NCI-H2196 treated with DMSO at 0.1 percent for 48 hours (cell line): ENCODE measurements around the gene EXOC4.
"Not testable (repeated sequence)": the region's sequence is repeated elsewhere in the genome, so short reads cannot be mapped to it uniquely, and the experiment has no call there.

ENCODE experiments used
- DNase-seq: peaks from one replicate; lab custom pipeline; 2025; ENCODE audit not compliant: unreplicated experiment; lab: John Stamatoyannopoulos, UW

Gene EXOC4

DNA sequence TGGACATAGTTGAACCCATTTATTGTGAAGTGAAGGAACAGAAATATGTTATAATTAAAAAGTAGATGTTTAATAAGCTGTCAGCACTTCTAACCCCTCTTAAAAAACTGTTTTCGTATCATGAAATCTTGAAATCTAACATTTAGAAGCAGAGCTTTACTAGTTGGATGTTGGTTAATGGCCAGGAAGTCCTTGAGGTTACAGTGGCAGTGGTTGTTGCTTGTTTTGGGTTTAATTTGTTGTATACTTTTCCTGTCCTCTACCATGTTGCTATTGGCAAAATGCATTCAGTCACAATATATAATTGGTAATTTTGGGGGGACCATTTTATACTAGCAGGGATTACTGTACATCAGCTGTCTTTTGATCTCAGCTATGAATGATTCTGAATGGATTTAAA is 60.7 kb downstream of the EXOC4 start:
- no peak for DNase-seq

DNA sequence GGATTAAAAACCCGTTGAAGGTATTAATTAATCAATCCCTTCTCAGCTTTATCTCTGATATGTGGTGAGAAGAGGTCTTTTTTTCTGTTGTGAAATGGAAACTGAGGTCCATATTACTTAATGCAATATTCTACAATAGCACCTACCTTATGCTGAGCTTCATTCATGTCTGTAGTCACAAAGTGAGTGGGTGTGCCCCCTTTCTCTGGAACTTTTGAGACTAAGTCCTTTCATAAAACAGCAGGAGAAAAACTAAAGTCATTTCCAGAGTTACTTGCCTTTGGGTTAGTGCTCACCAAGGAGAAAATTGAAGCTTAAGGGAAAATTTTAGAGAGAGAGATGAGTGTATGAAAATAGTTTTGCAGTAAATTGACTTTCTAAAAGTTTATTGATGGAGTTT is 61.2 kb downstream of the EXOC4 start:
- DNase-seq = no peak

- no peak for DNase-seq
Measured at GRCh38 chr7:133315332-133316040, 62.6 kb downstream of the EXOC4 start.

DNA sequence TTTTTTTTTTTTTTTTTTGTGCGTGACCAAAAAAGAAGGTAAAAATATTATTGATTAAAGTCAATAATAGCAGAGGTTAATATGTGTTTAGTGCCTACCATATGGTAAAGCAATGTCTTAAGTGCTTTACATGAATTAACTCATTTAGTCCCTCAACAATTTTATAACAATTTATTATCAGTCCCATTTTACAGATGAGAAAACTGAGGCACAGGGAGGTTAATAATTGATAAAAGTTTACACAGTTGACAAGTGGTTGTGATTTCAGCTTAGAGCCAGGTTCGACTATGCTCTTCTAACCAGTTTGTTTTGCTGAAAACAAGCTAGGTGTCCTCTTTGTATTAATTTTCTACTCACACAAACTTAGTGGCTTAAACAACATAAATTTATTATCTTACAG is 67.0 kb downstream of the EXOC4 start:
- no peak for DNase-seq

GRCh38 chr7:133320891-133321290 is 68.0 kb downstream of the EXOC4 start:
- DNase-seq = no peak

- not testable (repeated sequence) for DNase-seq
Measured at GRCh38 chr7:133321366-133321765, 68.5 kb downstream of the EXOC4 start.

DNA sequence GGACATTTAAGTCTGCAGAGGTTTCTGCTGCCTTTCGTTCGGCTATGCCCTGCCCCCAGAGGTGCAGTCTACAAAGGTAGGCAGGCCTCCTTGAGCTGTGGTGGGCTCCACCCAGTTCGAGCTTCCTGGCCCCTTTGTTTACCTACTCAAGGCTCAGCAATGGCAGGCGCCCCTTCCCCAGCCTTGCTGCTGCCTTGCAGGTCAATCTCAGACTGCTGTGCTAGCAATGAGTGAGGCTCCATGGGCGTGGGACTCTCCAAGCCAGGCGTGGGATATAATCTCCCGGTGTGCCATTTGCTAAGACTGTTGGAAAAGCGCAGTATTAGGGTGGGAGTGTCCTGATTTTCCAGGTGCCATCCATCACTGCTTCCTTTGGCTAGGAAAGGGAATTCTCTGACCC is 73.9 kb downstream of the EXOC4 start:
- not testable (repeated sequence) for DNase-seq

DNA sequence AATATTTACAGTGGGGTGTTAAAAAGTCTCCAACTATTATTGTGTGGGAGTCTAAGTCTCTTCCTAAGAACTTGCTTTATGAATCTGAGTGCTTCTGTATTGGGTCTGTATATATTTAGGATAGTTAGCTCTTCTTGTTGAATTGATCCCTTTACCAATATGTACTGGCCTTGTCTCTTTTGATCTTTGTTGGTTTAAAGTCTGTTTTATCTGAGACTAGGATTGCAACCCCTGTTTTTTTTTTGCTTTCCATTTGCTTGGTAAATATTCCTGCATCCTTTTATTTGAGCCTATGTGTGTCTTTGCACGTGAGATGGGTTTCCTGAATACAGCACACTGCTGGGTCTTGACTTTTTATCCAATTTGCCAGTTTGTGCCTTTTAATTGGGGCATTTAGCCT is 75.1 kb downstream of the EXOC4 start:
- not testable (repeated sequence) for DNase-seq

DNA sequence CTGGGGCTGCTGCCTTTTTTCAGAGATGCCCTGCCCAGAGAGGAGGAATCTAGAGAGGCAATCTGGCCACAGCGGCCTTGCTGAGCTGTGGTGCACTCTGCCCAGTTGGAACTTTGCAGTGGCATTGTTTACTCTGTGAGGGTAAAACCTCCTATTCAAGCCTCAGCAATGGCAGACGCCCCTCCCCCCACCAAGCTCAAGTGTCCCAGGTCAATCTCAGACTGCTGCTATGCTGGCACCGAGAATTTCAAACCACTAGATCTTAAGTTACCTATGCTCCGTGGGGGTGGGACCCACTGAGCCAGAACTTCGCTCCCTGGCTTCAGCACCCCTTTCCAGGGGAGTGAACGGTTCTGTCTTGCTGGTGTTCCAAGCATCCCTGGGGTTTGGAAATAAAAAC is 77.2 kb downstream of the EXOC4 start:
- no peak for DNase-seq

GRCh38 chr7:133331861-133332260 is 79.0 kb downstream of the EXOC4 start:
- DNase-seq = no peak

DNA sequence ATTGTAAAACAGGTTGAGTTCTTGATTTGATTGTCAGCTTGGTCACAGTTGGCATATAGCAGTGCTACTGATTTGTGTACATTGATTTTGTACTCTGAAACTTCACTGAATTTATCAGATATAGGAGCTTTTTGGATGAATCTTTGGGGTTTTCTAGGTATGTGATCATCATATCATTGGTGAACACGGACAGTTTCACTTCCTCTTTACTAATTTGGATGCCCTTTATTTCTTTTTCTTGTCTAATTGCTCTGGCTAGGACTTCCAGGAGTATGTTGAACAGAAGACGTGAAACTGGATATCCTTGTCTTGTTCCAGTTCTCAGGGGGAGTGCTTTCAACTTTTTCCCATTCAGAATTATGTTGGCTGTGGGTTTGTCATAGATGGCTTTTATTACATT is 86.9 kb downstream of the EXOC4 start:
- no peak for DNase-seq

DNA sequence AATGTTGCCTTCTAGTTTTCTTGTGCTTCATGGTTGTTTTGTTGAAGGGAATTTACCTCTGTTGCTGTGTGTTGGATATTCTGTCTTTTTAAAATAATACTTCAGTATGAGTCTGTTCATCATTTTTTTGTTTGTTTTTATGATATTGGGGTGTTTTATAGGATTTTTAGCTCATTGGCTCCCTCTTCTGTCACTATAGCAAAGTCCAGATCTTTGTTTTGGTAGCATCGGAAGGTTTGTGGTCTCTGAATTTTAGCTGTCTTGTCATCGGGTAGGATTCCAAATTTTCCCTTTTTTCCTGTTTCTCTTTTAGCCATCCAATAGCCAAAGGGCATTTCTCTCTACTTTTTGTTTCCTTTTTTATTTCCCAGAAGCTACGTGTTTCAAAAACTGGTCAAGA is 91.4 kb downstream of the EXOC4 start:
- DNase-seq = no peak

DNA sequence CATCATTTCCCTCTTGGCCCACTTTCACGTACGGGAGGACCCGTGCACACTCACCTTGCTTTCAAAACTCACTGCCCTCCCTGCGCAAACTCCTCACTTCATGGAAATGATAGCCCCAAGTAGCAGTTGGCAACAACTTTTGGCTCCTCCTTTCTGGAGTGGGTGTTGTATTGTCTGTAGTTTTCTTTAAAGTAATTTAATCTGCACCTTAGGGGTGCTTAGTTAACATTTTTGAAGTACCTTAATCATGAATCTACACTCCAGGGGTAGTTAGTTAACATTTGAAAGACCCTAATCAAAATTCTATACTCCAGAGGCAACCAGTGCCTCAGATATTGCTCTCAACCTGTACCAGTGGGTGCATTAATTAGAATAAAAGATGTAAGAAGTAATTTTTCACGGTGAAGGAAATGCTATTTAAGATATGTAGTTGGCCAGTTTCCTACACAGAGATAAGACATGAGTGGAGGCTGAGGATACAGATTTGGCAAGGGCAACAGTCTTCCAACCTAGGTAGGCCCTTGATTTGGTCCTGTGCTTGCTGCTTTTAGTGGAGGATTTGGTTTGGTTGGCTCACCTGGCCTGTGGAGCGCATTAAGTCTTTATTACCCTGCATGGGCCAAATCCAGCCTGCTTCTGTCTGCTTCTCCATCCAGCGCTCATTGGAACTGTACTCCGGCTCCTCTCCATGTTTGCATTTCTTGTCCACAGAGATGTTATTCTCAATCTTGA is 93.0 kb downstream of the EXOC4 start:
- no peak for DNase-seq

DNA sequence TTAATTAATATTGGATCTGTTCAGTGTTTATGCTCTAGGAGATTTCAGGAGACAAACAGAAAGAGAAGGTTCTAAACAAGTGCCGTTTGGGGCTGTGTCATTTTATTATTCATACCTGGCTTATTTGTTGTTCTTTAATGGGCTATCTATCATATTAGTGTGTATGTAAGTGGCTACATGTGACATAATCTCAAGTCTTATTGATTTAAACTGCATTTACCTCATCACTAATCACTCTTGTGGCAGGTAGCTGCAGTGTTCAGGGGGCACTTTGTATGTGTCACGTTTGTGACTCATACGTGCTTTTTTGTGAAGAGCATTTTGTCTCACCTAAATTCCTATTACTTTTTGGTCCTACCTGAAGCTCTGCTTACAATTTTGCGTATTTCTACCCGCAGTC is 95.4 kb downstream of the EXOC4 start:
- no peak for DNase-seq

GRCh38 chr7:133349101-133349500 is 96.2 kb downstream of the EXOC4 start:
- DNase-seq = no peak

DNA sequence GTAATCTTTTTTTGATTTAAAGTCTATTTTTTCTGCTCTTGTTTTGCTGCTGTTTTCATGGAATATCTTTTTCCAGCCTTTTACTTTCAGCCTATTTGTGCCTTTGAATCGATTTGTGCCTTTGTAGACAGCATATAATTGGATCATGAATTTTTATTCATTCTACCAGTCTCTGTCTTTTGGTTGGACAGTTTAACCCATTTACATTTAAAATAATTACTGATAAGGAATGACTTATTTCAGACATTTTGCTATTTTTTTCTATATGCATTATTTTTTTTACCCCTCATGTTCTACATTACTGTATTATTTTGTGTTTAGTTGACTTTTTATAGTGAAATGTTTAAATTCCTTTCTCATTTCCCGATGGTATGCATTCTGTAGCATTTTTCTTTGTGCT is 99.6 kb downstream of the EXOC4 start:
- DNase-seq = no peak

GRCh38 chr7:133353775-133354174 is 100.9 kb downstream of the EXOC4 start:
- DNase-seq = no peak

DNA sequence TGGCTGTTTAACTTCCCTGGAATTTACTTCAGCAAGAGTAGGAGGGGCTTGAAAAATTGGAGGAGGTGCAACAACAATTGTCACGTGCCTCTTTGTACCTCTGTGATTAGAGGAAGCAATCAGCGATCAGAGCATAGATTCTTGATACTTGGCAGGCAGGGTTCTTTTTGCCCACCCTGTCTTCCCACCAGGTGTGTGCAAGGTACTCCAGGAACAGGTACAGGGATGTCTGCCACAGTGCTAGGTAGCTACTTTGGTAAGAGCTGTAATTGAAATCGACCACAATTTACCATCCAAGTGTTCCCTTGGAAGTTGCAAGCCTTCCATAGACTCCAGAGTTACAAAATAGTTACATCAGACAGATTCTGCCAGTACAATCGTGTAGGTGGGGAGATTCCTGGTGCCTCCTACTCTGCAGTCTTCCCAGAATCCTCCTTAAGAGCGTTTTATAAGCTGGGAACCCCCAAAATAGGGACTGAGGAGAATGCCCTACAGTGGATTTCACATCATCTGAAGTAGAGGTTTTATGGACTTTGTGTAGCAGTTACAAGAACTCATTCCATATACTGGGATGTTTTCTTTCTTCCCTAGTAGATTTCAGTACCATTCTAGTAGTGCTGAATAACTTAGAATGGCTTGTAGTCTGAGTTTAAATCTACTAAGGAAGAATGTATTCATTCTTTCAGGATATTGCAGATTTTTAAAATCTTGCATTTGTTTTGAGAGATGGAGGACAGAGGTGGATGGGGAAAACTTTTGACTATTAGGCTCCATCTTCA is 101.9 kb downstream of the EXOC4 start:
- DNase-seq = no peak

DNA sequence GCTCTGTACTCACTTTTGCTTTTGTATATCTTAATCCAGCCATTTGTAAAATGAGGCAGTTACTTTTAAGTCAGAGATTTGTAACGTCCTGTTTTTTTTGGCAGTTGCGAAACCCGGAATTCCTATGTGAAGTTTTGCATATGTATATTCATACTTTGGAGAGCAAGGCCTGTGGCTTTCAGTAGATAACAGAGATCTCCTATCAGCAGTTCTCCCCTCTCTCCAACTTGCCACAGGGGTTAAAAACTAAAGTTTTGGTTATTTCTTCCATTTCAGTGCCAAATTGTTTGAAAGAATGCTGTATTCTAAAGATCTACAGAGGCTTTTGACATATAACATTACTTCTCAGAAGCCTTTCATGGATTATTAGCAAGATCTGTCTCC is 102.4 kb downstream of the EXOC4 start:
- no peak for DNase-seq

DNA sequence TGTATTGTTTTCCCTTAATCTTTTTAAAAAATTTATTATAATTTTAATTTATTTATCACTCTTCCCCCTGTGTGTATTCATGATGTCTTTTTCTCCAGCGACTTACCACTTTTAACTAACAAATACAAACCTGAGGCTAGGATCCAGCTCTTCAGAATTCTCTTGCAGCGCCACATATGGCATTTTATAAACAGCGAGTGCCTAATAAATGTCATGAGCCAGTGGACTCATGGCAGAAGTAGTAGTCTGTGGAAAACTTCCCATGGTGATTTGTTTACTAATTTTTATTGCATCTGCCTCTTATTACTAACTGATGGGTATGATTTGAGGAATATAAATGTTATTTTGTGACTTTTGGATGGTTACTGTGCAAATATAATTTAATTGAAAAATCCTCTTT is 102.9 kb downstream of the EXOC4 start:
- DNase-seq = no peak

DNA sequence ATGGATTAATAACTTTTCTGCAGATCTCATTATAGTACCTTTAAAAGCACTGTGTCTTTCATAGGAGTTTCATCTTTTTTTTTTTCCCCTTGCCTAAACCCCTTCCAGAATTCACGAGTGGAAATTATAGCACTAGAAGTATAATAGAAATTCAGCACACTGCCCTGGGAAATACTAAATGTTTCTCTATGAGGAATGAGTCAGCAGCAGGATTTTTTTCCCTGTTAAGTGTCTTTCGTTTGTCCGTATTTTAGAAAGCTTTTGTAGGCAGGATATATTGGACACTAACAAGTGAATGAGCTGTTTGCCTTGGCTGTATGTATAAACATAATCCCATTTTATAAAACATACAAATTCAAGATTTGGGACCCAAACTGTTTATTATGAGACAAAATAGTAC is 105.8 kb downstream of the EXOC4 start:
- DNase-seq = no peak

GRCh38 chr7:133359449-133359848 is 106.6 kb downstream of the EXOC4 start:
- no peak for DNase-seq
